ENCODE measurements around the gene FOXE3. TPM values are rescaled to one million over a fixed set of nuclear protein-coding genes. Genes with fewer than 3 reads are reported as not detected.

Gene FOXE3
- total RNA-seq, 1 experiment from 2014 or later: 0.15 TPM

- Mint-ChIP-seq H3K27ac (no peak overlapping the region), H3K4me3 (no peak overlapping the region), H3K36me3 (ENCODE audit: insufficient read depth in 1 of 3, low read depth in 3 of 3) (peaks cover 0 to 7% (median 3%) of the 10 kb centered on the region in 3 experiments; a peak in 1 of 7 replicates), H3K4me1 (peaks cover 4 to 8% of the 10 kb centered on the region in 2 experiments), H3K27me3 (ENCODE audit: low read depth) (peaks cover 15% of the 10 kb centered on the region), H3K9me3 (no peaks in the 10 kb centered on the region)
- H3K9me3 ChIP-seq (ENCODE audit: control insufficient read depth, low read depth, low read length): no peaks in the 10 kb centered on the region
- H3K14ac ChIP-seq (ENCODE audit: insufficient read depth, low read length): no peak overlapping the region
- no peak overlapping the region for H2BK20ac ChIP-seq (ENCODE audit: low read depth, low read length, poor library complexity, severe bottlenecking)
- no peaks in the 10 kb centered on the region for H3K23me2 ChIP-seq (ENCODE audit: insufficient read length, low read depth, low read length, poor library complexity, severe bottlenecking)
- H4K8ac ChIP-seq (replicated peaks; ENCODE audit: insufficient read length, low read depth, low read length): no peak overlapping the region
- H3K56ac ChIP-seq (ENCODE audit: insufficient read length, low read depth, low read length): no peak overlapping the region
- no peak overlapping the region for H3T11ph ChIP-seq (ENCODE audit: low read length)
- no peak overlapping the region for H3K9ac ChIP-seq (ENCODE audit: extremely low read depth, insufficient read length, low read length)
- H2BK15ac ChIP-seq (ENCODE audit: low read depth, low read length): no peak overlapping the region
- no peak overlapping the region for H2BK120ac ChIP-seq (ENCODE audit: low read depth, low read length, poor library complexity, severe bottlenecking)
- no peak overlapping the region for H3K18ac ChIP-seq (ENCODE audit: insufficient read length, low read depth, low read length)
- no peak overlapping the region for H2BK12ac ChIP-seq (ENCODE audit: insufficient read length, low read depth, low read length)
- no CpG with 5 or more reads among the region's 3 CpGs for WGBS (ENCODE audit: extremely low coverage, insufficient read length, low lambda C conversion rate)
- H3K4me1 ChIP-seq (ENCODE audit: insufficient read depth, low read length): no peaks in the 10 kb centered on the region
- H4K91ac ChIP-seq (ENCODE audit: insufficient read length, low read depth, low read length): no peak overlapping the region
- no peaks in the 10 kb centered on the region for H3K79me2 ChIP-seq (ENCODE audit: insufficient read depth, low read length)
- H3K23ac ChIP-seq (ENCODE audit: insufficient read length, low read depth, low read length): no peak overlapping the region
- peaks cover 3% of the 10 kb centered on the region; the same call in 1 of the 2 replicates for H3K27me3 ChIP-seq (ENCODE audit: insufficient read depth, low read length)
- no peak overlapping the region for H2AFZ ChIP-seq (ENCODE audit: low read length)
- no peak overlapping the region for H3K4me2 ChIP-seq (ENCODE audit: insufficient read depth, insufficient read length, low read length)
- no peak overlapping the region for H4K5ac ChIP-seq (ENCODE audit: insufficient read length, low read depth, low read length)
- no peak overlapping the region for H2AK5ac ChIP-seq (ENCODE audit: insufficient read length, low read length)
- no peaks in the 10 kb centered on the region for H3K79me1 ChIP-seq (ENCODE audit: insufficient read depth, low read depth, low read length, poor library complexity, severe bottlenecking)
- DNase-seq: no peak
- H4K20me1 ChIP-seq (ENCODE audit: control insufficient read depth, insufficient read depth, insufficient read length): no peaks in the 10 kb centered on the region
- no peak overlapping the region for H2BK5ac ChIP-seq (ENCODE audit: insufficient read length, low read length)
- no peak overlapping the region for H3K4ac ChIP-seq (ENCODE audit: low read depth, low read length)
- H3K27ac ChIP-seq (ENCODE audit: insufficient read length, low read depth, low read length): no peak overlapping the region
- no peak for TF ChIP-seq CTCF (conservative IDR thresholded peaks at IDR 0.05)
Measured at GRCh38 chr1:47384083-47384482, 32.0 kb upstream of the FOXE3 start.
